Upper lobe of left lung (tissue), 6 donors: ENCODE results near the gene PRICKLE2. TPM values are rescaled to one million over a fixed set of nuclear protein-coding genes. Genes with fewer than 3 reads are reported as not detected.
A peak's percentile ranks its signal among the peaks of the same experiment; 100 is the strongest.

Experiments used
- ATAC-seq, 2 donors: fragments of 200-7000 bp; cut with Tn5 transposase; one replicate each; pipeline ENCODE4 v1.9.1; 2022; ENCODE audit warnings: mild to moderate bottlenecking in 2 of 2, moderate library complexity in 2 of 2; ENCODE audit not compliant: low FRiP score in 2 of 2
- DNase-seq, 2 donors: peaks; one replicate each; pipeline ENCODE4 v3.0.0-alpha.2; 2019 to 2020
- H3K27ac ChIP-seq, 4 donors: fragments of 200-600 bp; sonication (generic); one replicate each; pipeline ENCODE4 v1.5.1; 2016 to 2019
- H3K27me3 ChIP-seq, 4 donors: fragments of 200-600 bp; sonication (generic); one replicate each; pipeline ENCODE4 v1.5.1; 2017 to 2019
- H3K36me3 ChIP-seq, 4 donors: fragments of 200-600 bp; sonication (generic); one replicate each; pipeline ENCODE4 v1.5.1; 2016 to 2019
- H3K4me1 ChIP-seq, 4 donors: fragments of 200-600 bp; sonication (generic); one replicate each; pipeline ENCODE4 v1.5.1; 2018 to 2019
- H3K4me3 ChIP-seq, 4 donors: fragments of 200-600 bp; sonication (generic); one replicate each; pipeline ENCODE4 v1.5.1; 2017 to 2019; ENCODE audit warnings: mild to moderate bottlenecking in 2 of 4, moderate library complexity in 1 of 4
- H3K9me3 ChIP-seq, 4 donors: fragments of 200-600 bp; sonication (generic); one replicate each; pipeline ENCODE4 v1.5.1; 2018 to 2019
- EP300 ChIP-seq, 4 donors: sonication (generic); formaldehyde crosslinking; IDR thresholded peaks; one replicate each; pipeline ENCODE4 v1.5.1; 2017; ENCODE audit warnings: antibody characterized with exemption in 4 of 4, control low read depth in 2 of 4
- POLR2A ChIP-seq, 4 donors: fragments of 450-650 bp; IDR thresholded peaks; one replicate each; pipeline ENCODE4 v1.5.1; 2016 to 2017; ENCODE audit warnings: antibody characterized with exemption in 4 of 4, mild to moderate bottlenecking in 2 of 4
- POLR2AphosphoS5 ChIP-seq, 2 donors: sonication (generic); formaldehyde crosslinking; IDR thresholded peaks; one replicate each; pipeline ENCODE4 v1.5.1; 2017; ENCODE audit warnings: antibody characterized with exemption in 2 of 2
- WGBS, 2 donors: methylation state at CpG; one replicate each; pipeline ENCODE4 v1.1.5; 2017 to 2018; 5-methylcytosine and 5-hydroxymethylcytosine counted together
- total RNA-seq, 6 donors: library from RNA; depleted of rRNA in 4 of 6; stranded (reverse); fragments of >200 nt in 4 of 6; gene quantifications; one replicate each; pipeline versions ENCODE4 v1.1.0 to v1.2.1, GENCODE V29; 2016 to 2021
- TF ChIP-seq, protein P1 (sequence below), 6 experiments: fragments of 450-650 bp in 4 of 6; fragments of 200-600 bp in 2 of 6; sonication (generic) in 2 of 6; IDR thresholded peaks; one replicate each; pipeline ENCODE4 v1.5.1; 2016 to 2019; ENCODE audit warnings: antibody characterized with exemption in 6 of 6
- donor health status: DM: no; HTN: no; CAD: no; lungs with moderate emphysema.
- donor health status: DM: no; HTN: yes; CAD: no; lungs with severe emphysema.

Gene PRICKLE2
- total RNA-seq, 6 donors from 2014 or later: 28.3 to 68.9 (median 36.3) TPM

DNA sequence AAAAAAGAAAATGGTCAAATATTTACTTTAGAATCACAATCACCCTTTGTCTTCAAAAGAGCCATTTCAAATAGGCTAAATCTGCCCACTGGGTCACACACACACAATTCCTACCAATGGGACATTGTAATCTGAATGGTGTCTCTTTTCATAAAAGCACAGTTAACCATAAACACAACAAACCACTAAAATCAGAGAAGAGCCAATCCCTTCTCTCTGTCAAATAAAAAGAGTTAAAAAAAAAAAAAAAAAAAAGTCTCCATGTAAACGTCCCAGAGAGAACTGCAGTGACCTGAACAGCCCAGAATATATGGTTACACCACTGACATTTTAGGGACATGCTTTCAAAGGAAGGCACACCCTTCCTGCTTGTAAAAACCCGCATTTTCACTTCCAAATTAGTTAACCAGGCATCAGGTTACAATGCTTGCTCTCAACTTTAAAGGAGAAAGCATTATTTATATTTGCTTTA lies 63.7 kb downstream of the PRICKLE2 start:
- H3K27ac ChIP-seq: peak overlapping the region; percentile 10 to 61 (median 51)

DNA sequence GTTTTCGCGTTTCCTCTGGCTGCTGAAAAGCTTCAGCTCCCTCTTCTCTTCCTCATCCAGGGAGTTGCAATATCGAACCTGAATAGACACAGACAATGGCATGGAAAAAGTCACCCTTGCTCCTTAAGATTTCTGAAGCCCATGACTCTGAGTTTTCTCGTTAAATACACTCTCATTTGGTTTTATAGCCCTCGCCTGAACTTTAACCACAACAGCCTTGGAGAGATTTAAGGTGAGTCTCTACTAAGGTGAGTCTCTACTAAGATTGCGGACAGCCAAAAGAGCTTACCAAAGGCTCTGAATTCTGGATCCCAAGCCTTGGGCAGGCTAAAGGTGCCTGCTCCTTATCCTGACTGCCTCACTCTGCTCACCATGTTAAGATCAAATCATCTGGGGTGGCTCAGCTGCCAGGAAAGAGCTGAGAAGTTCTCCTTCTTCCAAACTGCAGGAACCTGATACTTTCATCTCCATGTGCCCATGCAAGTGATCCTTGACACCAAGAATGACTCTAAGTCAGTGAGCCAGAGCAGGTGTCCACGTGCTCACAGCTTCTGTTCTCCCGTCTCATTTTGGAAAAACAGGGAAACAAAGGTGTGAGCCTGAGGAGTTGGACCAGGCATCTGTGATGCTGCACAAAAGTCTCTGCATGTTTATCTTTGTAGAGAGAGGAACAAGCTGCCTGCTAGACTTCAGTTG lies 65.1 kb downstream of the PRICKLE2 start:
- Histone ChIP-seq H3K4me3 (no peak overlapping the region), H3K4me1 (peaks cover 11 to 25% (median 15%) of the 10 kb centered on the region in 4 donors), H3K27me3 (no peaks in the 10 kb centered on the region), H3K27ac (no peak overlapping the region), H3K9me3 (no peaks in the 10 kb centered on the region), H3K36me3 (peaks cover 0 to 42% (median 7%) of the 10 kb centered on the region in 4 donors)
- TF ChIP-seq POLR2A (IDR thresholded peaks at IDR 0.05) (no peak), POLR2AphosphoS5 (IDR thresholded peaks at IDR 0.05) (no peak), EP300 (IDR thresholded peaks at IDR 0.05) (no peak)
- TF ChIP-seq, protein P1, sequence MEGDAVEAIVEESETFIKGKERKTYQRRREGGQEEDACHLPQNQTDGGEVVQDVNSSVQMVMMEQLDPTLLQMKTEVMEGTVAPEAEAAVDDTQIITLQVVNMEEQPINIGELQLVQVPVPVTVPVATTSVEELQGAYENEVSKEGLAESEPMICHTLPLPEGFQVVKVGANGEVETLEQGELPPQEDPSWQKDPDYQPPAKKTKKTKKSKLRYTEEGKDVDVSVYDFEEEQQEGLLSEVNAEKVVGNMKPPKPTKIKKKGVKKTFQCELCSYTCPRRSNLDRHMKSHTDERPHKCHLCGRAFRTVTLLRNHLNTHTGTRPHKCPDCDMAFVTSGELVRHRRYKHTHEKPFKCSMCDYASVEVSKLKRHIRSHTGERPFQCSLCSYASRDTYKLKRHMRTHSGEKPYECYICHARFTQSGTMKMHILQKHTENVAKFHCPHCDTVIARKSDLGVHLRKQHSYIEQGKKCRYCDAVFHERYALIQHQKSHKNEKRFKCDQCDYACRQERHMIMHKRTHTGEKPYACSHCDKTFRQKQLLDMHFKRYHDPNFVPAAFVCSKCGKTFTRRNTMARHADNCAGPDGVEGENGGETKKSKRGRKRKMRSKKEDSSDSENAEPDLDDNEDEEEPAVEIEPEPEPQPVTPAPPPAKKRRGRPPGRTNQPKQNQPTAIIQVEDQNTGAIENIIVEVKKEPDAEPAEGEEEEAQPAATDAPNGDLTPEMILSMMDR (IDR thresholded peaks at IDR 0.05): no peak
- 84 to 89% methylated on average over 8 of the region's 8 CpGs for WGBS, 2 donors
- ATAC-seq (no peak), DNase-seq (no peak)

More for the DNA sequence above, 63.7 kb downstream of the PRICKLE2 start:
- no peaks in the 10 kb centered on the region for H3K27me3 ChIP-seq
- ATAC-seq: no peak
- peaks cover 0 to 31% (median 5%) of the 10 kb centered on the region in 4 donors for H3K36me3 ChIP-seq
- peaks cover 11 to 25% (median 15%) of the 10 kb centered on the region in 4 donors for H3K4me1 ChIP-seq
- 0 to 3% methylated on average over 2 of the region's 2 CpGs for WGBS, 2 donors
- DNase-seq: no peak
- H3K9me3 ChIP-seq: no peaks in the 10 kb centered on the region
- TF ChIP-seq, protein P1 (IDR thresholded peaks at IDR 0.05): no peak
- peak in 1 of 4 donors; percentile 24 for TF ChIP-seq EP300 (IDR thresholded peaks at IDR 0.05)
- no peak overlapping the region for H3K4me3 ChIP-seq

DNA sequence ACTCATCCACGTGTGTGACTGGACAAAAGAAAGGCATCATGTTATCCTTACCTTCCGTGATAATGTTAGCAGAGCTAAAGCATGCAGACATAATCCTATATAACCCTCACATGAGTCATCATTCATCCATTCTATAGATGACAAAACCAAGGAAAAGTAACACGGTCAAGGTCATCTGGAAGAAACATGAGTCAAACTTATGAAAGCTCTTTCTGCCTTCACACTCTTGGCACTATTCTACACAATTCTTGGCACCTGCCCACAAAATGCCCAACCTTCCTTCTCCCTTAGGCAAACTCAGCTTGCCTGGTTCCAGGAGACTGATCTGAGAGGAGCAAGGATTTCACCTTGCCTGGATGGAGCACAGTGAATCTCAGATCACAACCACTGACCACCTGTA lies 66.9 kb downstream of the PRICKLE2 start:
- Histone ChIP-seq H3K27ac (no peak overlapping the region), H3K27me3 (no peaks in the 10 kb centered on the region), H3K9me3 (no peaks in the 10 kb centered on the region), H3K36me3 (peaks cover 0 to 42% (median 8%) of the 10 kb centered on the region in 4 donors), H3K4me3 (no peak overlapping the region), H3K4me1 (peaks cover 6 to 16% (median 11%) of the 10 kb centered on the region in 4 donors)
- WGBS, 2 donors: 82 to 88% methylated on average over 3 of the region's 3 CpGs
- TF ChIP-seq POLR2AphosphoS5 (IDR thresholded peaks at IDR 0.05) (no peak), POLR2A (IDR thresholded peaks at IDR 0.05) (no peak), EP300 (IDR thresholded peaks at IDR 0.05) (no peak)
- TF ChIP-seq, protein P1 (IDR thresholded peaks at IDR 0.05): no peak
- DNase-seq (no peak), ATAC-seq (no peak)

DNA sequence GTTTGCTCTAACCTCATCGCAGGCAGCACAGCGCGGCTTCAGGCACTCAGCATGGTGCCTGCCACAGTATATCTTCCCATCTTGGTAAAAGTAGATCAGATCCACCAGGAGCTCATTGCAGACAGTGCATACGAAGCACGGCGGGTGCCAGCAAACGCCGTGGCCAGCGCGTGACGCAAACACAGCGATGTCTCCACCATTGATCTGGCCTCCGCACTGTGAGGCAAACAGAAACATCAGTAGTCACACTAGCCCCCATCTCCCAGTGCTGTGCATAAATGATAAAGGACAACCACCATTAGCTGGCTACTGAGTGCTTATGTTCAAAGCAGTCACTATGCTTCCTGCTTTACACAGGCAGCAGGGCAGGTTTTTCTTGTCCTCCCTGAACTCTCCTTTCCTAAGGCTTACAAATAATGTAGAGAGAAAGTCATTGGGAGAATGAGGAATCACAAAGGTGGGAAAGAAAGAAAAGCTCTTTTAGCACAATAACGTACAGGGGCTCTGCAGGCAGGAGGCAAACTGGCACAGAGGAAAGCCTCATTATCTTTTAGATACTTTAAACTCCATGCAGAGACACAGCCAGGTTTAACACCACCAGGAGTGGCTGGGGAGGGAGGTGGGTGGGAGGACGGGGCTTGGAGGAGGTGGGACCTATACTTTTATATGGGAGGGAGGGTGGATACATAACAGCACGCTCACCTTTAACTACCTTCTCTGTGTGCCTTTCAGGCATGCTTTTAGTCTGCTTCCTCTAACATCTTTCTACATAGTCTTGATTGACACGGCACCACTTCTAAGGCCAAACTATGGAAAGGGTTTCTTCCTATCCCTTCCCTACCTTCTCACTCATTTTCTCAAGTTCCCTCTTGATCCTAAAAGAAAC lies 67.9 kb downstream of the PRICKLE2 start:
- peak in 1 of 2 donors; percentile 51 for DNase-seq
- Histone ChIP-seq H3K4me3 (no peak overlapping the region), H3K9me3 (no peaks in the 10 kb centered on the region), H3K4me1 (peaks cover 3 to 12% (median 8%) of the 10 kb centered on the region in 4 donors), H3K36me3 (peaks cover 0 to 50% (median 13%) of the 10 kb centered on the region in 4 donors), H3K27ac (no peak overlapping the region), H3K27me3 (no peaks in the 10 kb centered on the region)
- TF ChIP-seq POLR2AphosphoS5 (IDR thresholded peaks at IDR 0.05) (no peak), POLR2A (IDR thresholded peaks at IDR 0.05) (no peak), EP300 (IDR thresholded peaks at IDR 0.05) (no peak)
- TF ChIP-seq, protein P1 (IDR thresholded peaks at IDR 0.05): no peak
- WGBS, 2 donors: 87 to 93% methylated on average over 15 to 17 of the region's 17 CpGs
- ATAC-seq: no peak
